Measurements from ENCODE around the gene APC.

APC gene

DNA sequence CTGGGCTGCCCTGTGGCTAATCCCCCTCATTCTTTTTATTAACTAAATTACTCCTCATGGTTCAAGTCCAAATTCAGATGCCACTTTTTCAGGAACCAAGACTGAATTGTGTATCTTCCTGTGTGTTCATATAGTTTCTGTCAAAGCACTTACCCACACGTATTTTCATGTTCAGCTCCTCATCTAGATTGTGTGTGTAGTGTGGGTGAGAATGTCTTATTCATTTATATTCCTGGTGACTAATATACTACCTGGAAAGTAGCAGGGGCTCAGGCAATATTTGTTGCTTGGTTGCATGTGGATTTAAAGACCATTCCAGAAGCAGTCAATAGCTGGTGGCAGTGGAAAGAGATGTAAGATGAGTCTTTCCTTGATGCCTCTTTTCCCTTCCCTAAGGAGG, 74.9 kb downstream of the APC start:
- DNase-seq: no peak
- H3K4me1 ChIP-seq (ENCODE audit: control insufficient read depth, low read depth, low read length): no peaks in the 10 kb centered on the region
- H4K5ac ChIP-seq (ENCODE audit: low read length): no peak overlapping the region
- H3K9ac ChIP-seq (ENCODE audit: low read length): no peak overlapping the region
- no peak overlapping the region for H2BK5ac ChIP-seq (ENCODE audit: low read length)
- WGBS (ENCODE audit: extremely low coverage, insufficient coverage, low lambda C conversion rate): no CpG with 5 or more reads among the region's 1 CpG
- no peak overlapping the region for H3K27ac ChIP-seq (ENCODE audit: low read depth, low read length)
- H3K56ac ChIP-seq (ENCODE audit: low read length): no peak overlapping the region
- no peaks in the 10 kb centered on the region for H3K79me1 ChIP-seq (ENCODE audit: low read length)
- no peak overlapping the region for H3K18ac ChIP-seq (ENCODE audit: low read length)
- no peak overlapping the region for H3K4me3 ChIP-seq (ENCODE audit: low read length)
- no peaks in the 10 kb centered on the region for H3K27me3 ChIP-seq (ENCODE audit: insufficient read depth, low read length, poor library complexity)
- no peak overlapping the region for H2AK5ac ChIP-seq (ENCODE audit: low read length)
- H3K23ac ChIP-seq (ENCODE audit: low read length): no peak overlapping the region
- H3K4me2 ChIP-seq (ENCODE audit: low read length): no peak overlapping the region
- no peaks in the 10 kb centered on the region for H3K36me3 ChIP-seq (ENCODE audit: control insufficient read depth, insufficient read depth, low read length)
- H2BK15ac ChIP-seq (replicated peaks; ENCODE audit: low read depth): no peak overlapping the region
- no peak overlapping the region for H3K4ac ChIP-seq (ENCODE audit: low read depth, low read length)
- no peak overlapping the region for H4K8ac ChIP-seq (ENCODE audit: low read depth, low read length)
- no peaks in the 10 kb centered on the region for H3K79me2 ChIP-seq (ENCODE audit: control insufficient read depth, insufficient read depth, low read length)
- no peak overlapping the region for H2BK120ac ChIP-seq (ENCODE audit: low read depth, low read length)

DNA sequence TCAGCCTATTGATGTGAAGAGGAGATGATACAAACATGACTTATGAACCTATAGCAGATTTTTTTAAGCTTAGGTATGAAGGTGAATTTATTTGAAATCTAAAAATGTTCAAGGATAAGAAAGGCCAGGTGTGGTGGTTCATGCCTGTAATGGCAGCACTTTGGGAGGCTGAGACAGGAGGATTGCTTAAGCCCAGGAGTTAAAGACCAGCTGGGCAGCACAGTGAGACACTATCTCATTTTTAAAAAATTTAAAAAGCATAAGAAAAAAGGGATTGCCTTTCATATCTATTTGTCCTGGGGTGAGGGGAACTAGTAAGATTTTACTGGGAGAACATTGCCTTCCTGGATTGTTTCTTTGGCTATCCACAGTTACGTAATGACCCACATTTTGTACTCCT, 82.6 kb downstream of the APC start:
- Histone ChIP-seq H3K4me3 (ENCODE audit: low read length) (no peak overlapping the region), H3K18ac (ENCODE audit: low read length) (no peak overlapping the region), H3K4me1 (ENCODE audit: control insufficient read depth, low read depth, low read length) (no peaks in the 10 kb centered on the region), H3K4me2 (ENCODE audit: low read length) (no peak overlapping the region), H3K56ac (ENCODE audit: low read length) (no peak overlapping the region), H4K5ac (ENCODE audit: low read length) (no peak overlapping the region), H3K79me2 (ENCODE audit: control insufficient read depth, insufficient read depth, low read length) (no peaks in the 10 kb centered on the region), H4K8ac (ENCODE audit: low read depth, low read length) (no peak overlapping the region), H2BK5ac (ENCODE audit: low read length) (no peak overlapping the region), H2BK15ac (replicated peaks; ENCODE audit: low read depth) (no peak overlapping the region), H2AK5ac (ENCODE audit: low read length) (no peak overlapping the region), H2BK120ac (ENCODE audit: low read depth, low read length) (no peak overlapping the region), H3K27me3 (ENCODE audit: insufficient read depth, low read length, poor library complexity) (no peaks in the 10 kb centered on the region), H3K4ac (ENCODE audit: low read depth, low read length) (no peak overlapping the region), H3K23ac (ENCODE audit: low read length) (no peak overlapping the region), H3K27ac (ENCODE audit: low read depth, low read length) (no peak overlapping the region), H3K9ac (ENCODE audit: low read length) (no peak overlapping the region), H3K79me1 (ENCODE audit: low read length) (no peaks in the 10 kb centered on the region), H3K36me3 (ENCODE audit: control insufficient read depth, insufficient read depth, low read length) (no peaks in the 10 kb centered on the region)
- no CpG with 5 or more reads among the region's 1 CpG for WGBS (ENCODE audit: extremely low coverage, insufficient coverage, low lambda C conversion rate)
- no peak for DNase-seq

GRCh38 chr5:112822456-112822855, 84.8 kb downstream of the APC start:
- no peak overlapping the region for H2BK15ac ChIP-seq (replicated peaks; ENCODE audit: low read depth)
- H3K56ac ChIP-seq (ENCODE audit: low read length): no peak overlapping the region
- DNase-seq: no peak
- H3K18ac ChIP-seq (ENCODE audit: low read length): no peak overlapping the region
- no peak overlapping the region for H3K23ac ChIP-seq (ENCODE audit: low read length)
- H3K4ac ChIP-seq (ENCODE audit: low read depth, low read length): no peak overlapping the region
- no peak overlapping the region for H3K4me2 ChIP-seq (ENCODE audit: low read length)
- H3K27me3 ChIP-seq (ENCODE audit: insufficient read depth, low read length, poor library complexity): no peaks in the 10 kb centered on the region
- no peak overlapping the region for H2BK120ac ChIP-seq (ENCODE audit: low read depth, low read length)
- no peak overlapping the region for H2AK5ac ChIP-seq (ENCODE audit: low read length)
- no peak overlapping the region for H4K5ac ChIP-seq (ENCODE audit: low read length)
- H3K36me3 ChIP-seq (ENCODE audit: control insufficient read depth, insufficient read depth, low read length): no peaks in the 10 kb centered on the region
- no peaks in the 10 kb centered on the region for H3K79me1 ChIP-seq (ENCODE audit: low read length)
- no peak overlapping the region for H4K8ac ChIP-seq (ENCODE audit: low read depth, low read length)
- no peak overlapping the region for H3K4me3 ChIP-seq (ENCODE audit: low read length)
- H3K79me2 ChIP-seq (ENCODE audit: control insufficient read depth, insufficient read depth, low read length): no peaks in the 10 kb centered on the region
- WGBS (ENCODE audit: extremely low coverage, insufficient coverage, low lambda C conversion rate): no CpG with 5 or more reads among the region's 4 CpGs
- no peaks in the 10 kb centered on the region for H3K4me1 ChIP-seq (ENCODE audit: control insufficient read depth, low read depth, low read length)
- no peak overlapping the region for H3K27ac ChIP-seq (ENCODE audit: low read depth, low read length)
- H3K9ac ChIP-seq (ENCODE audit: low read length): no peak overlapping the region
- H2BK5ac ChIP-seq (ENCODE audit: low read length): no peak overlapping the region

DNA sequence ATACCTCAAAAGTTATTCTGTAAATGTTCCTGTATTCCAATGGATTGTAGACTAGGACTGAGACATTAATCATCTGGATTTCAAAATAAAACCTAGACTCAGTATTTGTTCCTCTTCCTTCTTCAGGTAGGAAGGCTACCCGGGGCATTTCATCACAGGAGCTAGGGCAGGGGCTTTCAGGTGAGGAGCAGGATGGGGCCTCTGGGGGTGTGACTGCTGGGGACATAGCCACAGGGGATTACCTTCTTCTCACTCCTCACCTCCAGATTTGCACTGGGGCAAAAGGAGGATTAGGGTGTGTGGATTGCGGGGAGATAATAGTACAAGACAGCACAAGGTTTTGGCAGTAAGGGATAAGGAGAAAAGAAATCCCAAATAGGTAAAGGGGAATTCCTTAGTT, 85.5 kb downstream of the APC start:
- WGBS (ENCODE audit: extremely low coverage, insufficient coverage, low lambda C conversion rate): no CpG with 5 or more reads among the region's 2 CpGs
- Histone ChIP-seq H2AK5ac (ENCODE audit: low read length) (no peak overlapping the region), H2BK120ac (ENCODE audit: low read depth, low read length) (no peak overlapping the region), H3K79me2 (ENCODE audit: control insufficient read depth, insufficient read depth, low read length) (no peaks in the 10 kb centered on the region), H3K79me1 (ENCODE audit: low read length) (no peaks in the 10 kb centered on the region), H3K4ac (ENCODE audit: low read depth, low read length) (no peak overlapping the region), H3K27me3 (ENCODE audit: insufficient read depth, low read length, poor library complexity) (no peaks in the 10 kb centered on the region), H4K8ac (ENCODE audit: low read depth, low read length) (no peak overlapping the region), H3K4me2 (ENCODE audit: low read length) (no peak overlapping the region), H3K18ac (ENCODE audit: low read length) (no peak overlapping the region), H3K56ac (ENCODE audit: low read length) (no peak overlapping the region), H2BK5ac (ENCODE audit: low read length) (no peak overlapping the region), H3K23ac (ENCODE audit: low read length) (no peak overlapping the region), H4K5ac (ENCODE audit: low read length) (no peak overlapping the region), H3K4me1 (ENCODE audit: control insufficient read depth, low read depth, low read length) (no peaks in the 10 kb centered on the region), H3K4me3 (ENCODE audit: low read length) (no peak overlapping the region), H2BK15ac (replicated peaks; ENCODE audit: low read depth) (no peak overlapping the region), H3K27ac (ENCODE audit: low read depth, low read length) (no peak overlapping the region), H3K9ac (ENCODE audit: low read length) (no peak overlapping the region), H3K36me3 (ENCODE audit: control insufficient read depth, insufficient read depth, low read length) (no peaks in the 10 kb centered on the region)
- DNase-seq: peak; percentile 21

GRCh38 chr5:112823656-112824055, 86.0 kb downstream of the APC start:
- H3K4ac ChIP-seq (ENCODE audit: low read depth, low read length): no peak overlapping the region
- no peaks in the 10 kb centered on the region for H3K27me3 ChIP-seq (ENCODE audit: insufficient read depth, low read length, poor library complexity)
- no CpG with 5 or more reads among the region's 2 CpGs for WGBS (ENCODE audit: extremely low coverage, insufficient coverage, low lambda C conversion rate)

GRCh38 chr5:112824197-112824596, 86.5 kb downstream of the APC start:
- no peak for DNase-seq
- Histone ChIP-seq H3K79me2 (ENCODE audit: control insufficient read depth, insufficient read depth, low read length) (no peaks in the 10 kb centered on the region), H3K27me3 (ENCODE audit: insufficient read depth, low read length, poor library complexity) (no peaks in the 10 kb centered on the region), H4K8ac (ENCODE audit: low read depth, low read length) (no peak overlapping the region), H2BK15ac (replicated peaks; ENCODE audit: low read depth) (no peak overlapping the region), H2BK120ac (ENCODE audit: low read depth, low read length) (no peak overlapping the region), H3K4me3 (ENCODE audit: low read length) (no peak overlapping the region), H3K23ac (ENCODE audit: low read length) (no peak overlapping the region), H2BK5ac (ENCODE audit: low read length) (no peak overlapping the region), H3K79me1 (ENCODE audit: low read length) (no peaks in the 10 kb centered on the region), H3K4me1 (ENCODE audit: control insufficient read depth, low read depth, low read length) (no peaks in the 10 kb centered on the region), H4K5ac (ENCODE audit: low read length) (no peak overlapping the region), H3K4ac (ENCODE audit: low read depth, low read length) (no peak overlapping the region), H3K18ac (ENCODE audit: low read length) (no peak overlapping the region), H3K27ac (ENCODE audit: low read depth, low read length) (no peak overlapping the region), H3K36me3 (ENCODE audit: control insufficient read depth, insufficient read depth, low read length) (no peaks in the 10 kb centered on the region), H3K56ac (ENCODE audit: low read length) (no peak overlapping the region), H3K4me2 (ENCODE audit: low read length) (no peak overlapping the region), H3K9ac (ENCODE audit: low read length) (no peak overlapping the region), H2AK5ac (ENCODE audit: low read length) (no peak overlapping the region)

More at GRCh38 chr5:112823656-112824055, 86.0 kb downstream of the APC start:
- H2AK5ac ChIP-seq (ENCODE audit: low read length): no peak overlapping the region
- no peaks in the 10 kb centered on the region for H3K36me3 ChIP-seq (ENCODE audit: control insufficient read depth, insufficient read depth, low read length)
- no peaks in the 10 kb centered on the region for H3K79me2 ChIP-seq (ENCODE audit: control insufficient read depth, insufficient read depth, low read length)
- H2BK15ac ChIP-seq (replicated peaks; ENCODE audit: low read depth): no peak overlapping the region
- H3K4me3 ChIP-seq (ENCODE audit: low read length): no peak overlapping the region
- H4K8ac ChIP-seq (ENCODE audit: low read depth, low read length): no peak overlapping the region
- no peak overlapping the region for H4K5ac ChIP-seq (ENCODE audit: low read length)
- H2BK5ac ChIP-seq (ENCODE audit: low read length): no peak overlapping the region
- no peak overlapping the region for H3K9ac ChIP-seq (ENCODE audit: low read length)
- no peak overlapping the region for H3K56ac ChIP-seq (ENCODE audit: low read length)
- H2BK120ac ChIP-seq (ENCODE audit: low read depth, low read length): no peak overlapping the region
- H3K27ac ChIP-seq (ENCODE audit: low read depth, low read length): no peak overlapping the region
- no peaks in the 10 kb centered on the region for H3K4me1 ChIP-seq (ENCODE audit: control insufficient read depth, low read depth, low read length)
- no peak for DNase-seq
- no peak overlapping the region for H3K23ac ChIP-seq (ENCODE audit: low read length)
- H3K79me1 ChIP-seq (ENCODE audit: low read length): no peaks in the 10 kb centered on the region
- H3K18ac ChIP-seq (ENCODE audit: low read length): no peak overlapping the region
- H3K4me2 ChIP-seq (ENCODE audit: low read length): no peak overlapping the region
